Hepatocyte (in vitro differentiated cells): ENCODE data around the gene KCNG4.

Experiments used
- CTCF ChIP-seq: fragments of 200-600 bp; sonication (generic); IDR thresholded peaks from 2 replicates; pipeline ENCODE4 v1.5.1; 2016; ENCODE audit warnings: antibody characterized with exemption, mild to moderate bottlenecking; ENCODE audit not compliant: poor library complexity
- EZH2 ChIP-seq: fragments of 200-600 bp; sonication (generic); IDR thresholded peaks from 2 replicates; pipeline ENCODE4 v1.6.1; 2016; ENCODE audit warnings: antibody characterized with exemption, mild to moderate bottlenecking, borderline replicate concordance
- EZH2phosphoT487 ChIP-seq: fragments of 200-600 bp; sonication (generic); IDR thresholded peaks from one replicate; pipeline ENCODE4 v1.6.1; 2018; ENCODE audit warnings: antibody characterized with exemption, mild to moderate bottlenecking, low read depth, moderate library complexity; ENCODE audit not compliant: unreplicated experiment, severe bottlenecking

GRCh38 chr16:84244728-84245127 lies 4.9 kb upstream of the KCNG4 start:
- TF ChIP-seq CTCF (no peak), EZH2phosphoT487 (no peak), EZH2 (no peak)
